DMS153 treated with DMSO at 0.1 percent for 48 hours (cell line): ENCODE measurements around the gene DNM1.

Source experiments
- DNase-seq: peaks from one replicate; lab custom pipeline; 2025; ENCODE audit not compliant: unreplicated experiment; lab: John Stamatoyannopoulos, UW

Gene DNM1

GRCh38 chr9:128203024-128203706 lies at the start of gene DNM1:
TSS of gene DNM1 (plus strand) at chr9:128203379. CDS start at chr9:128203471, 92 bp downstream.
- peak; percentile 45 for DNase-seq

- no peak for DNase-seq
These were observed 49.1 kb upstream of the DNM1 start for GRCh38 chr9:128153947-128154695.

GRCh38 chr9:128155736-128156500 lies 47.3 kb upstream of the DNM1 start:
- no peak for DNase-seq

DNA sequence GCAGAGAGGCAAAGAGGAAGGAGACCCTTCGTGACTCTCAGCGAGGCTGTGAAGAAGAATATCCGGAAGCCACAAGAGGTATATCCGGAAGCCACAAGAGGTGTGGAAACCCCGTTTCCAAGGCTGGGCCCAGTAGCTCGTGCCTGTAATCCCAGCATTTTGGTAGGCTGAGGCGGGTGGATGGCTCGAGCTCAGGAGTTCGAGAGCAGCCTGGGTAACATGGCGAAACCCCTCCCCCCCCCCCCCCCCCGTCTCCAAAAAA lies 43.7 kb upstream of the DNM1 start:
- no peak for DNase-seq

GRCh38 chr9:128159784-128160602 lies 43.2 kb upstream of the DNM1 start, which contains the start of gene BBLN:
TSS of gene BBLN (plus strand) at chr9:128160265. CDS start at chr9:128160408, 143 bp downstream.
- peak; percentile 85 for DNase-seq

- DNase-seq: no peak
These were observed 42.6 kb upstream of the DNM1 start for GRCh38 chr9:128160603-128160987.

DNA sequence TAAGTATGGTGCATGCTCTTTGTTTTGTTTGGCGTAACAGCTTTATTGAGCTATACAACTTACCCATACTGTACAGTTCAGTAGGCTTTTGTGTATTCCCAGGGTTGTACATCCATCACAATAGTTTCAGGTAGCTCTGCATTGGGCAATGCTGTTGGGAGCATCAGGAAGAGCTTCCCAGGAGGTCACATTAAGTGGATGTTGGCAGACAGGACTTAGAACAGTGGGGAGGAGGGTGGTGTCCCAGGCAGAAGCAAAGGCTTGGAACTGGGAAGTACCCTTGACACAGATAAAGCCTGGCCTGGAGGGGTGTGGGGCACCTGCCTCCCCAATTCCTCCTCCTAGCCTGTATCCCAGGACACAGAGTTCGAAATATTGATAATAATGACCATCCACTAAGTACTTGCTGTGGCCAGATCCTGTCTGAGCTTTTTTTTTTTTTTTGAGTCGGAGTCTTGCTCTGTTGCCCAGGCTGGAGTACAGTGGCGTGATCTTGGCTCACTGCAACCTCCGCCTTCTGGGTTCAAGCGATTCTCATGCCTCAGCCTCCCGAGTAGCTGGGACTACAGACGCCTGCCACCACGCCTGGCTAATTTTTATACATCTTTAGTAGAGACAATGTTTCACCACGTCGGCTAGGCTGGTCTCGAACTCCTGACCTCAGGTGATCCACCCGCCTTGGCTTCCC lies 41.8 kb upstream of the DNM1 start:
- DNase-seq: no peak

GRCh38 chr9:128162215-128163026 lies 40.8 kb upstream of the DNM1 start:
- no peak for DNase-seq

DNA sequence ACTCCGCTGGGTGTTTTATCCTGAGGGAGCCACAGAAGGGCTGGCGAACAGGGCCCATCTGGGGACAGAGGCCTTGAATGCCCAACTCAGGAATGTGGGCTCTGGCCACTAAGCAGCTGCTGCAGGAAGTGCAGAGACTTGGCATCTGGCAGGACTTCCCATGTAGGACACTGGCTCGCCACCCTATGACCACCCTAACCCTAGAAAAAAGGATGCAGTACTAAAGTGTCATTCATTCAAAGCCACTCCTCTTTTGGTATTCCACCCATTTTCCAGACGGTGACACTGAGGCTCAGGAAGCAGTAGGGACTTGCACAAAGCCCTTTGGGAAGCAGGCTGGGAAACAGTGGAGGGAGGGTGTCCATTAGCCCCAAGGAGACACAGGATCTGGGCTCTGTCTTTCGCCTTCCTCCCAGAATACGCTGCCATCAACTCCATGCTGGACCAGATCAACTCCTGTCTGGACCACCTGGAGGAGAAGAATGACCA lies 40.1 kb upstream of the DNM1 start:
- no peak for DNase-seq

- no peak for DNase-seq
These were observed 39.5 kb upstream of the DNM1 start for GRCh38 chr9:128163523-128164306.

GRCh38 chr9:128164307-128164885 lies 38.8 kb upstream of the DNM1 start:
- no peak for DNase-seq

DNA sequence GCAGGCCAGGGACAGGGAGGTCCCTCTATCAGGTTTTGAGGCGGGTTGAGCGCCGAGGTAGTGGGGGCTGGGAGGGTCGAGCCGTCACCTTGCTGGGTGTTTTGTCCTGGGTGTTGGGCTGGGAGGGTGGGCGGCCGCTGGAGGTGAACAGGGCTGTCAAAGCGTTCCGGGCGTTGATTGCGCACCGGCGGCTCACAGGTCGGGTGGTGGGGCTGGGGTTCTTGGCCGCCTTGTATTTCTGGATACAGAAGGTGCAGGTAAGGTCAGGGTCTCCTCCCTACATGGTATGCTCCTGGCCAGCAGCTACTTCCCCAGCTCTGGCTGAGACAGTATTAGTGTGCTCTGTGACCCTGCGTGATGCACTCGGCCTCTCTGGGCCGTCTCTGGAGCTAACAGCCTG lies 37.0 kb upstream of the DNM1 start:
- DNase-seq: no peak

DNA sequence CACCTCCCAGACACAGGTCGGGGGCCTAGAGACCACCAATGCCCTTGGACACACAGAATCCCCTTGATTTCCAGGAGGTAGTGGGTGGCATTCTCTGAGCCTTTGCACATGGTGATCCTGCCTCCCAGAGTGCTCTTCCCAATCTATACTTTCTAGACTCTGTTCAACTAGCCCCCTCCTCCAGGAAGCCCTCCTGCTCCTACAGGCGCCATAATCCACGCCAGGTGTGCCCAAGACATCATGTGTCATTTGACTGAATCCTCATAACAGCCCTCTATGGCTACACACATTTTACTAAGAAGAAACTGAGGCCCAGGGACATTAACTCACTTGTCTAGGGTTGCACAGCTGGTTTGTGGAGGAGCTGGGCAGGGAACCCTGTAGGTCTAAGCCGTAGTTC lies 36.0 kb upstream of the DNM1 start:
- no peak for DNase-seq

- DNase-seq: no peak
These were observed 34.4 kb upstream of the DNM1 start for GRCh38 chr9:128168731-128169308.

- DNase-seq: no peak
These were observed 33.7 kb upstream of the DNM1 start for GRCh38 chr9:128169492-128169891.

- DNase-seq: no peak
These were observed 33.3 kb upstream of the DNM1 start for GRCh38 chr9:128169925-128170324.

DNA sequence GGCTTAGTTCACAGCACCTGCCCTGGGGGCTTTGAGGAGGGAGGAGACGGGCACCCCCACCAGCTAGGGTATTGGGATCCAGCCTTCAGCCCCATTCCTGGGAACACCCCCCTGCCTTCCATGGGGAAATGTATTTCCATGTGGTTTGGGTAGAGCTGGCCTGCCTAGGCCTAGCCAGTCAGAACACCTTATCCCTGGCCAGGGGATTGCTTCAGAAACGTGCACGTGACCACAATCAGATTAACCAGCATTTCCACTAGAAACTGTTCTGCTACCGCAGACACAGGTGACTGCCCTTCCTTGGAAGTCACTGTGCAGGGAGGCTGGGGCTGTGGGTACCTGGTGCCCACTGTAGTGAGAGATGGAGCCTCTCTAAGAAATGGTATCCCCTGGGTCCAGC lies 29.1 kb upstream of the DNM1 start:
- no peak for DNase-seq

DNA sequence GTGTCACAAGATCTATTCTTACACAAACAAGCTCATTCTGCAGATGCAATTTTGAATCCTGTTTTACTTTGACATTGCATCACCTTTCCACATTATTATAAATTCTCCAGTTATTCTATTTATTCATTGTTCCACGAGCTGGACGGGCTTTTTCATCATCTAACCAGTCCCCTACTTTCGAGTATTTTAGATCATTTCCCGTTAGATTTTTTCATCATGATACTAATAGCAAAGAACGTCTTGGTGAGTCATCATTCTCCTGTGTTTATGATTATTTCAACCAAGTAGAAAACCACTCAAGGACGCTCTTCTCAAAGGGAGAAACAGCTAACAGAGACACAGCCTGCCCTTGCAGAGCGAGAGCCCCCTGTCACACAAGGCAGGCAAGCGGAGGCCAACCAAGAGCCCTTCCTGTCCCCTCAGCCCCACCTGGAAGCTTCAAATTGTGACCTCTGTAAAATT lies 28.0 kb upstream of the DNM1 start:
- no peak for DNase-seq
